T-helper 17 cell (primary cell): ENCODE data around the gene AMBP. TPM values are rescaled to one million over a fixed set of nuclear protein-coding genes. Genes with fewer than 3 reads are reported as not detected.

Experiments
- ATAC-seq: fragments of 150-1000 bp; cut with Tn5 transposase; 2 replicates; pipeline ENCODE4 v1.10.0; 2021; ENCODE audit warnings: mild to moderate bottlenecking, moderate library complexity
- DNase-seq, 3 donors: peaks; one replicate each; pipeline versions ENCODE4 v3.0.0 to v3.0.0-alpha.2; 2020 to 2021
- H3K9me3 ChIP-seq: one replicate; pipeline ENCODE4 v1.7.0; 2013; ENCODE audit warnings: low read length, mild to moderate bottlenecking; ENCODE audit not compliant: control insufficient read depth, poor library complexity, severe bottlenecking
- H3K27ac Mint-ChIP-seq: one replicate; pipeline ENCODE4 v1.8.0; 2022; ENCODE audit warnings: mild to moderate bottlenecking, moderate library complexity, mixed read lengths
- H3K27me3 Mint-ChIP-seq: one replicate; pipeline ENCODE4 v1.8.0; 2022; ENCODE audit warnings: mixed read lengths
- H3K36me3 Mint-ChIP-seq: one replicate; pipeline ENCODE4 v1.8.0; 2022; ENCODE audit warnings: low read depth, mixed read lengths
- H3K4me1 Mint-ChIP-seq: one replicate; pipeline ENCODE4 v1.8.0; 2022; ENCODE audit warnings: mild to moderate bottlenecking, mixed read lengths
- H3K4me3 Mint-ChIP-seq: one replicate; pipeline ENCODE4 v1.8.0; 2022; ENCODE audit warnings: mild to moderate bottlenecking, moderate library complexity, mixed read lengths
- total RNA-seq, 4 donors: library from RNA in 2 of 4; stranded (reverse) in 2 of 4; gene quantifications; one replicate each; pipeline ENCODE4 v1.2.3 and lab custom pipeline; 2022 to 2026

AMBP gene
- total RNA-seq, 2 donors from 2014 or later, result not detected

DNA sequence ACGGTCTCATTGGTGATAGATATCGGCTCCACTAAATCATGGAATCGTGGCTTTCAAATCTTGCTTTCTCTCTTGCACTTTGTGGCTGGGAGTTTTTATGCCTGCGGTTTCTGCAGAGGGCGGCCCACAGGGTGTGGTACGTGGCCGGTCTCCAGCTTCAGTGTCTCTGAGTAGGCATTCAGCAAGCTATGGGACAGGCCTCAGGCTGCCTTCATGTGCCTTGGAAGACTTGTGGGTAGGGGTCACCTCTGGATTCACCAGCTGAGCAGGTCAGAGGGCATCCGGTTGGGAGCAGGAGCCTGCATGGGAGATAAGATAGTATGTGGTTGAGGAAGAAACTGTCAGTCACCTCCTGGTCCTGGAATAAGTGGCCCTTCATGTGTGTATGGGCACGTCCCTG lies 47.7 kb downstream of the AMBP start:
- Mint-ChIP-seq H3K27ac (no peak overlapping the region), H3K4me1 (no peaks in the 10 kb centered on the region), H3K27me3 (no peaks in the 10 kb centered on the region), H3K4me3 (no peak overlapping the region), H3K36me3 (no peaks in the 10 kb centered on the region)
- no peaks in the 10 kb centered on the region for H3K9me3 ChIP-seq
- DNase-seq, result no peak
- no peak for ATAC-seq

DNA sequence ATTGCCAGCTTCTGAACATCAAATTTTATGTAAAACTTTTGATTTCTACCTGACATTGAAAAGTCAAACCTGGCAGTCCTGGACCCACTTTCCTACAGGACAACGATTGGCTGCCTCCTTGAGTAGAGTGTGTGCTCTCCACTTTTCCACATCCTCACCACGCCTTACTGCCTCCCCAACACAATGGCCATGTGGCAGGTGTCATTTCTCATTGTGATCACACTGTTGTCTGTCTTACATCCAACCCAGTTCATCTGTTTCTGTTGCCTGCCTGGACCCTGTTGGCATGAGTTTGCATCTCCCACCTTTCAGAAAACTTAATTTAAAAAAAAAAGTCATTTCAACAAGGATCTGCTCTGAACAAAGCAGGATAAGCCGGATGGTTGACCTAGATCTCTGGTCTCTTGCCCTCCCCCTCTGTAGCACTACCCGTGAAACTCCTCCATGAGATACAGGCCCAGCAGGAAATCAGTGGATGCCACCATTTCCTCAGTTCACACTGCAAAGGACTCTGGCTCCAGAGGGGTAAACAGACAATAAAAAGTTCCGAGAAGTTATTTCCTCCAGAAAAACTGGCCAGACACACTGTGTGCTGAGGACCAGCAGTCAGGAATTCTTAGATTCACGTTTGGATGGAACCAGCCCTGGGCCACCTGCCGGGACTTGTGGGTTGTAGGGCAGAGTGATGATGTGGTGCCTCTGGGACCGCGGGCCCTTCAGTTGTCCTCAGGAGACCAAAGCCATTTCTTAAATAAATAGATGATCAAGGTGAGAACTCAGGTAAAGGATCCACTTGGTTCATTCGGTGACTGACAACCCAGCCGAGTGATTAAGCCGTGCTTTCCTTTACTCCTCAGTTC lies 48.6 kb downstream of the AMBP start:
- no peak overlapping the region for H3K27ac Mint-ChIP-seq
- no peaks in the 10 kb centered on the region for H3K27me3 Mint-ChIP-seq
- DNase-seq (no peak), ATAC-seq (no peak)
- no peaks in the 10 kb centered on the region for H3K9me3 ChIP-seq
- no peaks in the 10 kb centered on the region for H3K36me3 Mint-ChIP-seq
- no peak overlapping the region for H3K4me3 Mint-ChIP-seq
- H3K4me1 Mint-ChIP-seq, result no peaks in the 10 kb centered on the region

DNA sequence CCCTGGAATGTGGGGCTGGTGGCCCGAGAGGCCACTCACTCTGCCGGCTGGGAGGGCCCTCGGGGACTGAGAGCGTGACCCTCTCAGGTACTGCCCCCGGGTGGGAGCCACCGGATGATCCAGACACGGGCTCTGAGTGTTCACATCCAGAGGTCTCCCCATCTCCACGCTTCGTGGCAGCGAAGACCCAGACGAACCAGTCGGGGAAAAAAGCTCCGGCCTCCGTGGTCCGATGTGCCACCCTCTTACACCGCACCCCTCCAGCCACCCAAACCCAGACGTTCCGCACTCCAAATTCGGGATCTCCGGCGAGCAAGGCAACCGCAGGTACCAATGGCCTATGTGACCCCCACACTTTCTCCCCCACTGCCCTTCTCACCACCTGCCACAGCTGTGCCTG lies 49.5 kb downstream of the AMBP start:
- Mint-ChIP-seq H3K36me3 (no peaks in the 10 kb centered on the region), H3K4me1 (no peaks in the 10 kb centered on the region), H3K27me3 (no peaks in the 10 kb centered on the region), H3K4me3 (no peak overlapping the region), H3K27ac (no peak overlapping the region)
- DNase-seq, result no peak
- no peak for ATAC-seq
- no peaks in the 10 kb centered on the region for H3K9me3 ChIP-seq

DNA sequence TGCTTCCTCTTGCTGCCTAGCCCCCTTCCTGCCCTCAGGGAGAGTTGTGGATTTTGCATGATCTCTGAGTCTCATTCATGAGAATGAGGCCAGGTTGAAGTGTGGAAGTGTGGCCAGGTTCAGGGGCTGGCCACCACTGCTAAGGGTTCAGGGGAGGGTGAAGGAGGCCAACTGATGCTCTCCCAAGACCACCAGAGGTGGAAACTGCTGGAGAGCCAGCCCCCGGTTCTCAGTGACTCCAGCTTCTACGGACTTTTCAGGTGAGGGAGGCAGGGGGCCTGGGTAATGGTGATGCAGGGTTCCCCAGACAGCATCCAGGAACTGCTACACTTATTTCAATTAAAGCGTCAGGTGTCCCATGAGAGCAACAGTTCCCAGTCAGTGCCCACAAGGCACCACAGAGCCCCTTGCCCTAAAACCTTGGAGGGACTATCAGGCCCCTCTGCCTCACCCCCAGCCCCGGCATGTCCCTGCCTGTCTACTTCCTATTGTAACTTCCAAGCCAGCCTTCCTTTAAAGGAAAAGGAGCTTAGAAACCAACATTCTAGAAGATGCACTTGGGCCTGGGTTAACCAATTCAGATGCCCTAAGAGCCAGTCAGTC lies 50.1 kb downstream of the AMBP start:
- Mint-ChIP-seq H3K4me3 (no peak overlapping the region), H3K4me1 (no peaks in the 10 kb centered on the region), H3K27ac (no peak overlapping the region), H3K36me3 (no peaks in the 10 kb centered on the region), H3K27me3 (no peaks in the 10 kb centered on the region)
- no peaks in the 10 kb centered on the region for H3K9me3 ChIP-seq
- DNase-seq (no peak), ATAC-seq (no peak)

DNA sequence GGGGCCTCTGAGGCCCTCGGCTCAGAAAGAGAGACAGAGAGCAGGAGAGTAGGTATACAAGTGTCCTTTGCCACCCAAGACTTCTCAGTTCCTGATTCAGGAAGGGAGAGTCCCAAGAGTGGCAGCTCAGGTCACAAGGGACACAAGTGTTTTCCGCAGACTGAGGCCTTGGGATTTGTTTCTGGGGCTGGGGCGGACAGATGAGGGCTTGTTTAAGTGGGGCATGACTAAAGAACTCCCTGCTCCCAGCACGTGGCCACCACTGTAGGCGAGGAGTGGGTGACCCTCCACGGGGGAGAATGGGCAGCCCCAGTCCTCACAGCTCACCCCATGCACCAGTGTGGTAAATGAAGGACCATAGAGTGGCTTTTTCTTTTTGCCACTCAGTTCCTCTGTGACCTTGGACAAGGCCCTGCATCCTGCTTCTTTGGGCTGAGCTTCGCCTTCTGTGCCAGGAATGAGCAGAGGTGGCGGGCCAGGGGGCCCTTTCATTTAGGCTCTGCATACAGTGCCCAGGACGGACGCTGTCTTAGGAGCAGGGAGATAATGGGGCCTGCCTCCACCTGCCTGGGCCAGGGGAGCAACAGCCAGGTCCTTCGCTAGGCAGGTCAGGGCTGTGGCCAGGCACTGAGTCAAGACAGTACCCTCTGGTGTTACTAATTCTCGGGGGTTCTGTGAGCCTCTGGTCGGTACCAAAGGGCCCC lies 50.8 kb downstream of the AMBP start:
- DNase-seq (no peak), ATAC-seq (no peak)
- no peak overlapping the region for H3K4me3 Mint-ChIP-seq
- H3K9me3 ChIP-seq, result no peaks in the 10 kb centered on the region
- H3K4me1 Mint-ChIP-seq, result no peaks in the 10 kb centered on the region
- no peaks in the 10 kb centered on the region for H3K36me3 Mint-ChIP-seq
- H3K27ac Mint-ChIP-seq, result no peak overlapping the region
- H3K27me3 Mint-ChIP-seq, result no peaks in the 10 kb centered on the region

DNA sequence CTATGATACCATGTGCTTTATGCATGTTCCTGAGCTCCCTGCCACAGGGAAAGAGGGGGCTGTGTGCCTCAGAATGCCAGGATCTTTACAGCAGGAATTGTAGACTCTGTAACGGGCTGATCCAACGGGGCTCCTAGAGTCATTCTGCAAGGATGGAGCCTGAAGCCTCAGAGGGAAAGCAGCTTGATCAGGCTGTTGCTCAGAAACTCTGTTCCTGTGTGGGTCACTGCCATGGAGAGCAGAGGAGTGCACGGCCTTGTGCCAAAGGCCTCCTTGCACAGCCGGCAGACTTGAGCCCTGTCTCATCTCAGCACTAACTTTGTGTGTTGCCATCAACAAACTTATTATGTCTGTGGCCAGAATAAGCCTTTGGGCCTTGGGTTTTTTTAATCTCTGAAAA lies 51.8 kb downstream of the AMBP start:
- Mint-ChIP-seq H3K27ac (no peak overlapping the region), H3K4me3 (no peak overlapping the region), H3K27me3 (no peaks in the 10 kb centered on the region), H3K4me1 (no peaks in the 10 kb centered on the region), H3K36me3 (no peaks in the 10 kb centered on the region)
- ATAC-seq, result no peak
- no peak for DNase-seq
- H3K9me3 ChIP-seq, result no peaks in the 10 kb centered on the region

DNA sequence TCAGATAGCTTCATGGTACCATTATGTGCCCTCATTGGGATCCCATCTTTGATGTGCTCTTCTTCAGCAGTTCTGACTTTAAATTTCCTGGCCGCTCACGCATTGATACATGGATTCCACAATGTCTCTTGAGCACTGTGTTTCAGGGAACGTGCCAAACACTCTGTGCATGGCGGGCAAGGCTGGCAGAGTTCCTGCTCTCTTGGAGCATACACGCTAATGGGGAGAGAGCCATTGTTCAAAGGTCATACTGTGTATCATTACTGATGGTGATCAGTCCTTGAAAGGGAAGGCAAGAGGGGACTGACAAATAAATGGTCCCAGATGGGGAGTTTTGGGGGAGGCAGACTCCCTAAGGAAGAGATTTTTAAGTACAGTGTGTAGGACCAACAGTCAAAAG lies 52.3 kb downstream of the AMBP start:
- no peaks in the 10 kb centered on the region for H3K36me3 Mint-ChIP-seq
- no peak overlapping the region for H3K27ac Mint-ChIP-seq
- no peak for ATAC-seq
- H3K9me3 ChIP-seq, result no peaks in the 10 kb centered on the region
- H3K4me1 Mint-ChIP-seq, result no peaks in the 10 kb centered on the region
- no peak overlapping the region for H3K4me3 Mint-ChIP-seq
- H3K27me3 Mint-ChIP-seq, result no peaks in the 10 kb centered on the region
- no peak for DNase-seq

DNA sequence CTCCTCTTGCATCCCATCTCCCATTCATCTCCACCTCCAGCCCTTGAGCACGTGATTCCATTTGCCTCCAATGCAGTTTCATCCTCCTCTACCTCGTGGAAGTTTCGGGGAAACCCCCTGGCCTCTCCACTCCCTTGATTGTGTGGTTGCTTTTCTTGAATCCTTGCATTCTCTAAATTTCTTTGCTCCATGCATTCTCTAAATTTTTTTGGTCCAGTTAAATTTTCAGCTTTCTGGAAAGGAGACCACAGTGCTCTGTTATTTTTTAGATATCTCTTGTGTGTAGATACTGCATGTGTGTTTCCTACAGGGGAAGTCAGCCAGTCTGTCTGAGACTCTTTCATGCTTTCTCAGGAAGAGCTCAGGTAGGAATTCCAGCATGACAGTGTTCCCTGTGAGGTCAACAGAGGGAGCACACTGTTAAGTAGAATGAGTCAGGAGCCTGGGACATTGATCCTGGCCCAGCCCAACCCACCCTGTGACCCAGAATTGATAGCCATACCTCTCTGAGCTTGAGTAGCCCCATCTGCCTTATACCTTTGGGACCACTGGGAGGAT lies 52.8 kb downstream of the AMBP start:
- Mint-ChIP-seq H3K4me3 (no peak overlapping the region), H3K27me3 (no peaks in the 10 kb centered on the region), H3K27ac (no peak overlapping the region), H3K36me3 (no peaks in the 10 kb centered on the region), H3K4me1 (no peaks in the 10 kb centered on the region)
- ATAC-seq (no peak), DNase-seq (no peak)
- H3K9me3 ChIP-seq, result no peaks in the 10 kb centered on the region

DNA sequence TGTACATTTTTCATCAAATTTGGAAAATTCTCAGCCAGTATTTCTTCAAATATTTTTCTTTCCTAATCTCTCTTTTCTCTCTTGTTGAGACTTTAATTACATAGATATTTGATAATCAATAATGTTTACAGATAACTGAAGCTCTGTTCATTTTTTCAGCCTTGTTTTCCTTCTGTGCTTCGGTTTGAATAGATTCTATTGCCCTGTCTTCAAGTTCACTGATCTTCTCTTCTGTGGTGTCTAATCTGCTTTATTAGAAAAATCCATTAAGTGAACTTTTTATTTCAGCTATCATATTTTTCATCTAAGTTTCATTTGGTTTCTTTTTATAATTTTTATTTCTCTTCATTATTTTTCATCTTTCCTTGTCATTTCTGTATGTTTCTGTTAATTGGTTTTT lies 54.1 kb downstream of the AMBP start:
- ATAC-seq, result no peak

DNA sequence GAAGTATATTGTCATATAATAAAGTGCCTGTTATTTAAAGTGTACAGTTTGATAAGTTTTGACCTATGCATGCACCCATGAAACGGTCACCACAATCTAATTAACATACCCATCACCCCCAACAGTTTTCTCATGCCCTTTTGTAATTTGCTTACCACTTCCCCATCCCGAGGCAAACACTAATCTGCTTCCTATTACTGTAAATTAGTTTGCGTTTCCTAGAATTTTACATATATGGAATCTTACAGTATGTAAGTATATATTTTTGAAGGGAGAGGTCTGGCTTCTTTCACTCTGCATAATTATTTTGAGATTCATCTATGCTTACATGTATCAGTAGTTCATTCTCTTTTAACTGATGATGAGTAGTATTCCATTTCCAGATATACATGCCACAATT lies 56.5 kb downstream of the AMBP start:
- Mint-ChIP-seq H3K4me3 (no peak overlapping the region), H3K36me3 (no peaks in the 10 kb centered on the region), H3K27me3 (no peaks in the 10 kb centered on the region), H3K27ac (no peak overlapping the region), H3K4me1 (no peaks in the 10 kb centered on the region)
- ATAC-seq (no peak), DNase-seq (no peak)
- no peaks in the 10 kb centered on the region for H3K9me3 ChIP-seq

More for the DNA sequence above, 54.1 kb downstream of the AMBP start:
- no peaks in the 10 kb centered on the region for H3K27me3 Mint-ChIP-seq
- H3K27ac Mint-ChIP-seq, result no peak overlapping the region
- no peak overlapping the region for H3K4me3 Mint-ChIP-seq
- no peaks in the 10 kb centered on the region for H3K9me3 ChIP-seq
- no peaks in the 10 kb centered on the region for H3K36me3 Mint-ChIP-seq
- no peak for DNase-seq
- no peaks in the 10 kb centered on the region for H3K4me1 Mint-ChIP-seq

DNA sequence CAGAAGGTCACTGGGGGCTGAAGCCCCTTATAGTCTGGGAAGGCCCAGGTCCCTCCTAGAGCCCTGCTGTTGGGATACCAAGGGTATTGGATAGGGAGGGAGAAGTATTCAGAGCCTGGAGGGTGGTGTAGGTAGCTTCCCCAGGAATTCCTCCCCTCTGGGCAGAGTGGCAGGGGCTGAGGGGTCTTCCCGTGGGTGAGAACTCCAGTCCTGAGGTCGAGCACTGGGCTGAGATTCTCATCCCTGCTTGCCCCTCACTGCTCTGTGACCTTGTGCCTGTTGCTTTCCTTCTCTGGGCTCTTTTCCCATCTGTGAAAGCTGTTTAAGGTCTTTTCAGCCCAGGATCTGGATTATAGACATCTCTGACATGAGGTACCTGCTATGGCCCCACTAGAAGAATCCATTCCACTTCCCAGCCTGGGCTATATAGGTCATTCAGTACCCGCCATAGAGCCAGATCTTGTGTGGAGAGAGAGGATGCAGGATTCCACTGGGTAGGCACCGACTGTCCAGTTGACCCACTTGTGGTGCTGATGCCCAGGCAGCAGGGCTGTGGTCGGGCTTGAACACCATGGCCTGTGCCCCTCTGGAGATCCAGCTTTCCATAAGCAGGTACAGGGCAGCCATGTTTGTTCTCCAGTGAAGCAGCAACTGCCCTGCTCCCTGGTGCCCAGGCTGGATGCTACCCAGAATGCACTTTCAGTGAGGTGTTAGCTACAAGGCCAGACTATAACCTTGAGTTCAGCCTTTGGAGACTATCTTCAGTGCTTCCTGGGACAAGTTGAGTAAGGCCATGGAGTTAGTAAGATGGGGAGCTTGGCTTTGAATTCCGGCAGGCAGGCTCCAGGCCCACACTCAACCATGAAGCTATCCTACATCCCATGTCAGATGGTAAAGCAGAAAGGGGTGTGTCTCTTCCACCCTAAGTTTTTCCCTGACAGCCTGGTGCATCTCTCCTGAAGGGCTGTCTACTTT lies 60.1 kb downstream of the AMBP start:
- no peaks in the 10 kb centered on the region for H3K4me1 Mint-ChIP-seq
- H3K27me3 Mint-ChIP-seq, result no peaks in the 10 kb centered on the region
- H3K4me3 Mint-ChIP-seq, result no peak overlapping the region
- H3K9me3 ChIP-seq, result no peaks in the 10 kb centered on the region
- no peak for ATAC-seq
- H3K36me3 Mint-ChIP-seq, result peaks cover 2% of the 10 kb centered on the region
- no peak overlapping the region for H3K27ac Mint-ChIP-seq
- DNase-seq, result no peak

DNA sequence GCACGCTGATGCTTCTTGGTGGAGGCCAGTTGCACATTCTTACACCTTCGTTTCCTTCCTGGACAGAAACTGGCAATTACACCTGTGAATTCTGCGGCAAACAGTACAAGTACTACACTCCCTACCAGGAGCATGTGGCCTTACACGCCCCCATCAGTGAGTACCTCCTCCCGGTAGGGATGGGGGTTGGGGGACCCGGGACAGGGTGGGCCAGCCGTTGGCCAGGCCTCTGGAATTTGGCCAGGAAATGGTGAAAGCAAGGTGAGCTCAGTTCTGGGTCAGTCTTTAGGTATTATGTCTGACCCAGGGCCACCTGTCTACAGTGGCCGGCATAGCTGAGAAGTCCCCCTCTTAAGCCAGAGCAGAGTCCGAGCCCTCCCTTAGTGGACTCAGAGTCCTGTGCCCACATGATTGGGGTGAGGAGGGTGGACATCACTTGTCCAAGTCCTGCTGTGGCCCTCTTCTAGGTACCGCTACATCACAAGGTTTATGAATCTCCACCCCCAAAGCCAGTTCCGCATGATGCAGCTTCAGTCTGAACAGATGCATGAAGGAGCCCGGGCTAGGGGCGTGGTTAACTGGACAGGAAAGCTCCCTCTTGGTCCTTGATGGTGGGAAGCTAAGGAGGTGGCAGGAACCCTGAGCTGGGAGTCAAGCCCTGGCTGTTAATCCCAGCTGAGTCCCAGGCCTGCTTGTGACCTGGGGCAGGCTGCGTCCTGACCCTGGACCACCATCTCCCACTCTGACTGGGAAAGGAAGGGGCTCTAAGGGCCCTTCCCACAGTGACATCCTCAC lies 61.3 kb downstream of the AMBP start:
- H3K4me1 Mint-ChIP-seq, result no peaks in the 10 kb centered on the region
- peaks cover 6% of the 10 kb centered on the region for H3K36me3 Mint-ChIP-seq
- ATAC-seq (no peak), DNase-seq (no peak)
- H3K27ac Mint-ChIP-seq, result no peak overlapping the region
- H3K4me3 Mint-ChIP-seq, result no peak overlapping the region
- no peaks in the 10 kb centered on the region for H3K27me3 Mint-ChIP-seq
- H3K9me3 ChIP-seq, result no peaks in the 10 kb centered on the region
